GM21529 (cell line): ENCODE results near the gene USP35.
"Not testable (repeated sequence)": the region's sequence is repeated elsewhere in the genome, so short reads cannot be mapped to it uniquely, and the experiment has no call there.

ENCODE experiments used
- ATAC-seq: cut with Tn5 transposase; IDR thresholded peaks from one replicate; pipeline ENCODE4 v1.9.1; 2021; ENCODE audit not compliant: unreplicated experiment

USP35 gene

DNA sequence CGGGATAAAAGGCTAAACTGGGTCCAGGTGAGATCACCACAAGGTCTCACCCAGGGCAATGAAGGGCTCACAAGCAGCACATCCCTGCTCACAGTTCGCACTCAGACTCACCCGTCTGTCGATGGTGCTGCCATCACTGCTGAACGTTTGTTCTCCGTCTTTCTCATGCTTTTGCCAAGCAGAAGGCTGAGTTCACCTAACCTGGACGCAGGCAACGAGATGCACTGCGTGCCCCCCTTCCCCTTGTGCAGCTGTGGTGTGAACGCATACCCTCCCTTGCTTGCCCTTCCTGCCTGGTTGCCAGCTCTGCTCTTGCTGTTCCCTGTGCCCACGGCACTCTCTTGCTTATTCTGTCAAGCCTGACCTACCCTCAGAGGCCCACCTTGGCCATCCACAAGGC is 18.3 kb upstream of the USP35 start:
- ATAC-seq = no peak

DNA sequence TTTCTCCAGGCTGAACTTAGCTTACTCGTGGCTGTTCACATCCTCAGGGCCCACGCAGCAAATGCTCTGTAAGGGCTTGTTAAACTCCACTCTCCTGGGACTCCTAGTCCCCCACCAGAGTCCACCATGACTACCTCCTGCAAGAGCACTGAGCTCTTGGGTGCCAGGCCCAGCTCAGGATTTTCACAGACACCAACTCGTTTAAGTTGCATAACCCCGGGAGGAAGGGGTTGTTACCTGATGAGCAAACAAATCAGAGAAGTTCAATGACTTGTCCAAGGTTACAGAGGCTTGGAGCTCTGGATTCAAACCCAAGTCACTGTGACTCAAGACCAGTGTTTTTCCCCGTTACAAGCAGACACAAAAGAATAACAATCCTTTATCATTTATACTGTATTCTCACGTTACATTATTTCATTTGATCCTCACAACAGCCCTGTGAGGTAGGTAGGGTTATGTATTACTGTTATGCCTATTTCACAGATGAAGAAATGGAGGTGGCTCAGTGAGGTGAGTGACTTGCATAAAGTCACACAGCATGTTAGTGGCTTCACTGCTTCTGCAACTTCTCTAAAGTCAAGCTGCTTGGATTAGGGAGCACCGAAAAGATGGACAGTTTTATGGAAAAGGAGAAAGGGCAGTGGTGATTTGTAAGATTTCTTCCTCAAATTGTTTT is 17.7 kb upstream of the USP35 start:
- no peak for ATAC-seq

DNA sequence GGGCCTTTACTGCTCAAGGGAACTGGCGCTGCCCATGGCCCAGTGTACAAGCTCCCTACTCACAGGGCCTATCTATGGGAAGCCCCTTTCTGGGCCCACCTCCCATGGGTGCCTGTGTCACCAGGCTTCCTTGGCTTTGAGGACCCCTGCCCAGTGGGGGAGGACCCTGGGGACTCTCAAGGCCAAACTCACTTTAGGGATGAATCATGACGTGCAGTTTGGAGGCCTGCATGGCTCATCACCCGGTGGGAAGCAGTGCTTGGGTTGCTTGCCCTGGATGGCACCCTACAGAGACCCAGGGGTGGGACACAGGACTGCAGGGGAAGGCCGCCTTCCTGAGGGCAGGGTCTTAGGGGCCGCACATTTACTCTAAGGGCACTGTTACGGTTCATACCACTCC is 16.8 kb upstream of the USP35 start:
- ATAC-seq = no peak

DNA sequence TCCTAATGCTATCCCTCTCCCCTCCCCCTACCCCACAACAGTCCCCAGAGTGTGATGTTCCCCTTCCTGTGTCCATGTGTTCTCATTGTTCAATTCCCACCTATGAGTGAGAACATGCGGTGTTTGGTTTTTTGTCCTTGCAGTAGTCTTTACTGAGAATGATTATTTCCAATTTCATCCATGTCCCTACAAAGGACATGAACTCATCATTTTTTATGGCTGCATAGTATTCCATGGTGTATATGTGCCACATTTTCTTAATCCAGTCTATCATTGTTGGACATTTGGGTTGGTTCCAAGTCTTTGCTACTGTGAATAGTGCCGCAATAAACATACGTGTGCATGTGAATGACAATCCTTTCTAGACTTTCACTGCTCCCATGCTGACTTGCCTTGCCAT is 12.9 kb upstream of the USP35 start:
- ATAC-seq = not testable (repeated sequence)

DNA sequence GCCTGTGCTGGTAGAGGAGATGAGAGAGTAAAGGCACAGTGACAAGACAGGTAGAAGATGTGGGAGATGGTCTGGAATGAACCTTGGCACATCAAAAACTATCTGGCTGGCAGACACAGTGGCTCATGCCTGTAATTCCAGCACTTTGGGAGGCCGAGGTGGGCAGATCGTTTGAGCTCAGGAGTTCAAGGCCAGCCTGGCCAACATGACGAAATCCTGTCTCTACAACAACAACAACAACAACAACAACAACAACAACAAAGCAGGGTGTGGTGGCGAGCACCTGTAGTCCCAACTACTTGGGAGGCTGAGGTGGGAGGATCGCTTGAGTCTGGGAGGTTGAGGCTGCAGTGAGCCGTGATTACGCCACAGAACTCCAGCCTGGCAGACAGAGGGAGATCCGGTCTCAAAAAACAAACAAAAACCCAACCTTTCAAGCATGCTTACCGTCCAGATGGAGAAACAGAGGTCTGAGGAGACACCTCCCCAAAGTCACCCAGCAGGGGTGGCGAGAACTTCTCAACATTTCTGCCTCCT is 12.0 kb upstream of the USP35 start:
- no peak for ATAC-seq

DNA sequence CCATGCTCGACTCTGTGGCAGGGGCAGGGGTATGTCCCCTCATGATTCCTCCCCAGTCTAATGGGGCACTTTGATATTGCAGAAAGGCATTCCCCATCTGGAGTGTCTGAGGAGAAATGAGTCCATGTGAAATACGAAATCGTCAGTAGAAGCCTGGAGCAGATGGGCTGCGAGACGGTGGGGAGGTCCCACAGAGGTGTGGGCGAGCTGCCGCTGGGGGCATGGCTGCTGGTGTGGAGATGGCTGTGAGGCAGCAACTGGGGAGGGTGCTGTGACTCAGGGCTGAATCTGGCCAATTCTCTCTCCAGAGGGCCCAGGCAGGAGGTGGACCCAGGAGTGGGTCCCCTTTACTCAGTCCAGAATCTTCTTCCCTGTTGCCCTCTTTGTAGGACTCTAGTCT is 11.5 kb upstream of the USP35 start:
- no peak for ATAC-seq

DNA sequence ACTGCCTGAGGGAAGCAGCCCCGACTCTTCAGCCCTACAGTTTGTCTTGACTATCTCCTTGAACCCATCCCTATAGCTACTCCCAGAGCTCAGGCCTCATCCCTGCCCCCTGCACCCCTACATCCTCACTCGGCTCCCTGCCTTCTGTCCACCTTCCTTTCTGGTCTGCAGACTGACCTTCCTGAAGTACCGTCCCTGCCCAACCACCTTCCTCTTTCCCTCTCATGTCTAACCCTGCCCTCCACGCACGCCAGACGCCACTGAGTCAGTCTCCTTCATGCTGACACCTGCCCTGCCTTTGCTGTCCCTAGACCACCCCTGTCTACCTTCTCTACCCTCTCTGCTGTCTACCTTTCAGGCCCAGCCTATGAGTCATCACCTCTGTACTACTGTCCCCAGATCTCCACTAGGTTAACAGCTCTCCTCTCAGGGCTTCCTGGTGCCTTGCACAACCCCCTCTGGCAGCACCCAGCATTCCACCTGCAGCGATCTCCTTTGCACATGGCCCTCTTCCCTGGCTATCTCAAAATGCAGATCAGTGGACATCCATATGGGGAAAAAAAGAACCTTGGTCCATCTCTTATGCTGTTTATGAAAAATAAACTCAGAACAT is 9.2 kb upstream of the USP35 start:
- no peak for ATAC-seq

DNA sequence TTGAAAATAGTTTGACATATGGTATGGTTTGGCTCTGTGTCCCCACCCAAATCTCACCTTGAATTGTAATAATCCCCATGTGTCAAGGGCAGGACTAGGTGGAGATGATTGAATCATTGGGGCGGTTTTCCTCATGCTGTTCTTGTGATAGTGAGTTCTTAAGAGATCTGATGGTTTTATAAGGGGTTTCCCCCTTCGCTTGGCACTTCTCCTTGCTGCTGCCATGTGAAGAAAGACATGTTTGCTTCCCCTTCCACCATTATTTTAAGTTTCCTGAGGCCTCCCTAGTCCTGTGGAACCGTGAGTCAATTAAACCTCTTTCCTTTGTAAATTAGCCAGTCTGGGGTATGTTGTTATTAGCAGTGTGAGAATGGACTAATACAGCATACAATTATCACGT is 8.0 kb upstream of the USP35 start:
- no peak for ATAC-seq

DNA sequence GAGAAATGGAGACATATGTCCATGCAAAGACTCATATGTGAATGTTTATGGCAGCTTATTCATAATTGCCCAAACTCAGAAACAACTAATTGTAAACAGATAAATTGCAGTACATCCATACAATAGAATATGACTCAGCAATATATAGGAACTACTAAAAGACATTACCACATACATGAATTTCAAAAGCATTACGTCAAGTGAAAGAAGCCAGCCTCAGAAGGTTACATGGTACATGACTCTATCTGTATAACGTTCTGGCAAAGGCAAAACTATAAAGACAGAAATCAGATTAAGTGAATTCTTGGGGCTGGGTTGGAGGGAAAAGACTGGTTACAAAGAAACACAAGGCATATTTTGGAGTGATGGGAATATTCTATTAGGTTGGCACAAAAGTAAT is 7.5 kb upstream of the USP35 start:
- ATAC-seq = no peak

DNA sequence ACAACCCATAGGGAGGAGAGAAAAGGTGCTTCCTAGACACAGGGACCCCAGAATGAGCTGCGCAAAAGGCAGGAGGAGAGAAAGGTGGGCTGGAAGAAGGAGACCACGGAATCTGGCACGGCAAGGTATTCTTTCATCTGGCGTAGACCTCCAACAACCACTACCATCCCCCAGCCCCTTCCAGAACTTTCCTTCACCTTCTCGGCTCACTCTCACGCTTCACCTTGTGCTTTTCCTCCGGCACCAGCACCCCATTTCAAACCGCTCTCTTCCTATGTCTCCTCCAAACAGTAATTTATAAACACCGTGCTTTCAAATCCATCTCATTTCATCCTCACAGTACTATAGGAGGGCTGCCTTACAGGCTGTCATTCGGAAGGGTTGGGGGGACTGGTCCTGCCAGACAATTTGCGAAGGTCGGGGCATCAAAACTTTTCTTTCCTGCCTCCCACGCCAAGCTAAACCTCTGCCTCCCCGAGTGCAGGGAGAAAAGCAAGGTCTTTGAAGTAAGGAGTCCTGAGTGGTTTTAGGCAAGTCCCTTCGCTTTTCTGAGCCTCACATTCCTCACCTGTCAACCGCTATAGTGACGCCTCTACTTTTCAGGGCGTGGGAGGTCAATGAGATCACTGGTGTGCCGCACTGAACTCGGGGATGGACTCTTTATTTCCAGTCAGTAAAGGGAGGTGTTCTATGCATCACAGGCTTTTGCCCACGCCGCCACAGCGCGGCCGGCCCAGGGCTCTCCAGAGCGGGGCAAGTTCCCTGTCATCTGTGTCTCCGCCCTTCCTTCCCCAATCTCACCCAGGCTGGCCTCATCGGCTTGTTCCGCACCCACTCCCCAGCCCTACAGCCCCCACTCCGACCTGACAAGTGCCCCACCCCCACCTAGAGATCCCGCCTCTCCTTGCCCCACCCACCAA is 1.1 kb upstream of the USP35 start:
- ATAC-seq = peak; percentile 22

DNA sequence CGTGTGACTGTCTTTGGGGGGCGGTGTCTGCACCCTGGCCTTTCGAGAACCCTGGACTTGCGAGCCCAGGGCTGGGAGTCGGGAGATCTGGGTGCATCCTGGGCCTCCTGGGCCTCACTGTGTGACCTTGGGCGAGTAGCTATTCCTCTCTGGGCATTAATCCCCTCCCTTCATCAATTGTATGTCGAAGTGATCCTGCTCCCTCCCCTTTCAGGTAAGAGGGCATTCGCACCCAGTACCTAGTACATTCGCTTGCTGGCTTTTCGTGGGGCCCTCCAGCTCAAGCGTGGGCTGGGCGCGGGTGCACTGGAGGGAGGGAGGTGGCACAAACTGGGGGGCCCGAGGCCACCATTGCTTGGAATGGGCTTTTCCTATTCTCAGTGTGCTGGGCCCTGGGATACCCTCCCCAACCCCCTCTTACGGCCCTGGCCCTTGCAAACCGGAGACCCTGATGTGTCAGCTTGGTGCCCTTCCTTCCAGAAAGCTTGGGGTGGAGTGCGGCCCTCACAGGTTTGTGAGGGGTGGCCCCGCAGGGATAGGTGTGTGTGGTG is 530 bp downstream of the USP35 start:
- ATAC-seq = no peak

DNA sequence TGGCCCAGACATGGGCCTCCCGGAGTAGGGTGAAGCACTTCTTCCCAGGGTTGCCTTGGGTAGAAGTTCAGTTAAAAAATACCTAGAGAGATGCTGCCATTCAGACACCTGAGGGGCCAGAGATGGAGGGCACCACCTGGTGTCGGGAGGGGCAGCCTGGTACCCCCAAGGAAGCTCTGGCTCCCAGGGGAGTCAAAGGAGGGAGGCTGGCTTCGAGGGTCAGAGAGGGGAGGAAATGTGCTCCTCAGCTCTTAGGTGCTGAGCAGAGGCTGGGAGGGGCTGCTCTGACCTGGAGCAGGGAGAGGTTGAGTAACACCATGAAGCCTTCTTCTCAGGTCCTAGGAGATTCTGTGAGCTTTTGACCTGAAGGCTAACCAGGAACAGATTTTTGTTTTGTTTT is 1.1 kb downstream of the USP35 start:
- ATAC-seq = no peak

DNA sequence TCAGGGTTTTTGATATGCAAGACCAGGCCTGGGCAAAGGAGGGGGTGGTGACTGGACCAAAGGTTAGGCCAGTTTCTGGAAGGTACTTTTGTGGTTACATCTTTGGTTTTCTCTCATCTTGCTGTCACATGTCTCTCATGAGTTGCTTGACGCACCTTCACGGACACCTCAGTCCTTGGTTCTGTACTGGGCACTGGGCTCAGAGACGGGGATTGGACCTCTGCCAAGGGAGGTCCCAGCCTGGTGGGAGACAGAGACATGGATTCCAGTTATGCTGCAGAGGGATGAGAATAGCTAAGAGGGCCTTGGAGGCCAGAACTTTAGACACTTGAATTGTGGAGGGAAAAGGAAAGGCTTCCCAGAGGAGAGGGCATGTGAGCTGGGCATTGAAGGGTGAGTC is 1.7 kb downstream of the USP35 start:
- ATAC-seq = no peak

DNA sequence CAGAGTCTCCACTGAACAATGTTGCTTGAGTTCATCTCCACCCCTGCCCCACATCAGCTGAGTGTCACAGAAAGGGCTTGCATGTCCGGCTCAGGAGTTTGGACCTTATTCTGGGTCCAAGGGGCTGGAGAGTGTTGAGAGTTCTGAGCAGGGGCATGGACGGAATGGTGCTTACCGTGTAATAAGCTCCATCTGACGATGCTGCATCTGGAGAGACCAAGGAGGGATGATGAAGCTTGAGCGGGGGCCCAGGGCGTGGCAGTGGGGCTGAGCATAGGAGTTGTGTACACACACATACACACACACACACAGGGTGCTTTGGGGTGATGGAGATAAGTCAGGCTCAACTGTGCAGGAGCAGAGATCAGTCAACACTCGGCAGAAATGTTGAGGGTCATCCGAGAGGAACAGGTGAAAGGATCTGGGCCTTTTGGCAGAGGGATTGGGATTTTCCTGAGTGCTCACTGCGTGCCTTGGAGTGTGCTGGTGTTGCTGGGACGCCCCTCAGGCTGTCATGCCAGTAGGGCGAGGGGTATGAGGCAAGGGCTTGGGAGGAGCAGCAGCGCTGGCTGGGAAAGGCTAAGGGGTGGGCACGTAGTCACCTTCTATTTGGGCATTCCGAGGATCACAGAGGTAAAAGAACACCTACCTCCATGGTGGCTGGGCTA is 2.3 kb downstream of the USP35 start:
- no peak for ATAC-seq

DNA sequence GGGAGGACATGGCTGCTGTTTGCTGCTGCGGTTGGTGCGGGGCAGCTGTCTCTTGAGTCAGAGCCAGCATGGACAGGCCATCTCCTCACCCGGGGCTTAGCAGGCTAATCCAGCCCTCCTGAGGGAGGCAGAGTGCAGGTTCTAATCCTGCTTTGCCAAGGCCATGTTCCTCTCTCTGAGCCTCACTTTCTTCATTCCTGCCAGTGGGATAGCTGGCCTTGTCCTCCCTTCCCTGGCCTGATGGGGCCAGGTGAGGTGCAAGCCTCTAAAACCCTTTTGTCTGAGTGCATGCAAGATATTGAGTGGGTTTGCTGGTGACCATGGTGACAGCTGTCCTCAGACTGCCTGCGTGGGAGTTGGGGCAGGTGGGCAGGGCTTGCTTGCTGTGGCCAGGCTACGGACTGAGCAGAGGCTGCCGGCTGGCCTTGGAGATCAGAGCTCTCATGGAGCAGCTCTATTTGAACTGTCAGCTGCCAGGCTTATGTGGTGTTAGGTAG is 3.6 kb downstream of the USP35 start:
- ATAC-seq = no peak

DNA sequence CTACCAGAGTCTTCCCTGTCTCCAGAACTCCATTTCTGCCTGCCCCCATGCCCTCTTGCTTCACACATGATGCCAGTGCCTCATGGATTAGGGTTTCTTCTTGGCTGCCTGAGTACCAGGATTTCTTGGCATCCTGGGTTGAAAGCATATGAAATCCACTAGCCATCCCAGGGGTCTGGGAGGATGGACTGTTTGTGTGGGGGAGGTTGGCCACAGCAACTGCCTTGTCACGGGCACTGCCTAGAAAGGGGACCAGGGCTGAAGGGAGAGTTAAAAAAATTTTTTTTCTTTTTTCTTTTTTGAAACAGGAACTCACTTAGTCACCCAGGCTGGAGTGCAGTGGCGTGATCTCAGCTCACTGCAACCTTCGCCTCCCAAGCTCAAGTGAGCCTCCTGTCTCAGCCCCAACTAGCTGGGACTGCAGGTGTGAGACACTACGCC is 4.2 kb downstream of the USP35 start:
- no peak for ATAC-seq

DNA sequence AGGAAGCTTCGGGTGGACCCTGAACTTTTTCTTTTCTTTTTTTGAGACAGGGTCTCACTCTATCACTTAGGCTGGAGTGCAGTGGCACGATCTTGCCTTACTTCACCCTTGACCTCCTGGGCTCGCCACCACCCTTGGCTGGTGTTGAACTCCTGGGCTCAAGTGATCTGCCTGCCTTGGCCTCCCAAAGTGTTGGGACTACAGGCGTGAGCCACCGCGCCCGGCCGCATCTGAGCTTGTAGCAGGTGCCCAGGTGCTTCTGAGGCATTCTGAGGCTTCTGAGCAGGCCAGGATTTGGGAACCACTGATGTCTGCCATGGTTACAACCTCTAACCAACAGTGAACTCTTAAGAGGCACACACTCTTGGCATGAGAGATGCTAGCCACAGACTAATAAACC is 5.1 kb downstream of the USP35 start:
- no peak for ATAC-seq

DNA sequence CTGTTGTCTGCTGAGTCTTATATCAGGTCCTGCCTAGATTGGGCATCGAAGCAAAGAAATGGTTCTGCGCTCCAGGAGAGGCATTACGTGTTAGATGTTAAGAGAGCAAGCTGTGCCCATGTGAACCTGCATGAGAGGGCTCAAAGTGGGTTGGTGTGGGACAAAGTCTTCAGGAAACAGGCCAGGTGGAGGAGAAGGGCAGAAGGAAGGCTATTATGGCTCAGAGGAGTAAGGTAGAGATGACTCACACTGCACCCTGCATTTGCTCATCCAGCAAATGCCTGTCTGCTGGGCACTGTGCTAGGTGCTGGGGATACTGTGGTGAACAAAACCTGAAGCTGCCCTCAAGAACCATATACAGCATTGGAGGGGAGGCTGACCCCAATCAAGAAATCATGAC is 5.8 kb downstream of the USP35 start:
- no peak for ATAC-seq

DNA sequence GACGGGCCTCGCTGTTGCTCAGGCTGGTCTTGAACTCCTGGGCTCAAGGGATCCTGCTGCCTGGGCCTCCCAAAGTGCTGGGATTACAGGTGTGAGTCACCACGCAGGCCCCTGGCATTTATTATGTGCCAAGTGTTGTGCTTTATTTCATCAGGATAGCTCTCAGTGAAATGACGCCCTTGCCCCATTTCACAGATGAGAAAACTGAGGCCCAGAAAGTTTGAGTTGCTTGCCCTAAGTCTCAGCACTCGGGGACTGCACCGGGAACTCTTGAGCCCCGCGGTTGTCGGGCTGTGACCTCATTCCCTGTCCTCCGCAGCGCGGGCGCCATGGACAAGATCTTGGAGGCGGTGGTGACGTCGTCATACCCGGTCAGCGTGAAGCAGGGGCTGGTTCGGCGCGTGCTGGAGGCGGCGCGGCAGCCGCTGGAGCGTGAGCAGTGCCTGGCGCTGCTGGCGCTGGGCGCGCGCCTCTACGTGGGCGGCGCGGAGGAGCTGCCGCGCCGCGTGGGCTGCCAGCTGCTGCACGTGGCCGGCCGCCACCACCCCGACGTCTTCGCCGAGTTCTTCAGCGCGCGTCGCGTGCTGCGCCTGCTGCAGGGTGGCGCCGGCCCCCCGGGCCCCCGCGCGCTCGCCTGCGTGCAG is 7.3 kb downstream of the USP35 start:
- no peak for ATAC-seq

DNA sequence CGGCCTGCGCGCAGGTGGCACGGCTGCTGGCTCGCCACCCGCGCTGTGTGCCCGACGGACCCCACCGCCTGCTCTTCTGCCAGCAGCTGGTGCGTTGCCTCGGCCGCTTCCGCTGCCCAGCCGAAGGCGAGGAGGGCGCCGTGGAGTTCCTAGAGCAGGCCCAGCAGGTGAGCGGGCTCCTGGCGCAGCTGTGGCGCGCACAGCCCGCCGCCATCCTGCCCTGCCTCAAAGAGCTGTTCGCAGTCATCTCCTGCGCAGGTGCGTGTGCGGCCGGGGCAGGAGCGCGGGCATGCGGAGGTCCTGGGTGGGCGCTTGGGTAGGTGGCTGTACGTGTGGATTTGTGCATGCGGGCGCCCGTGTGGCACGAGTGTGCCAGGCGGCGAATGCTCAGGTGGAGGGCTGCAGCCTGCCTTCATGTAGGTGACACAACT is 8.0 kb downstream of the USP35 start:
- no peak for ATAC-seq
